IMR-90 (cell line): ENCODE measurements around the gene EPB41L4A. TPM values are rescaled to one million over a fixed set of nuclear protein-coding genes. Genes with fewer than 3 reads are reported as not detected.

Experiments
- ATAC-seq: fragments of 200-7000 bp; cut with Tn5 transposase; 2 replicates; pipeline ENCODE4 v1.9.1; 2020; ENCODE audit warnings: low read depth, mild to moderate bottlenecking, moderate library complexity
- BruUV-seq: library from RNA; stranded (reverse); fragments of 400-500 nt; replicated peaks from 2 replicates; lab custom pipeline; 2021; lab: Mats Ljungman, UMichigan
- CTCF ChIA-PET: fragments of 300-600 bp; formaldehyde crosslinking; extraction: SDS; loops from one replicate; lab custom pipeline; 2021; ENCODE audit warnings: antibody characterized with exemption; lab: Yijun Ruan, JAX
- POLR2A ChIA-PET: fragments of 300-600 bp; sonication (Branson Sonifier 250); formaldehyde crosslinking; loops from one replicate; lab custom pipeline; 2022; ENCODE audit warnings: antibody characterized with exemption; ENCODE audit not compliant: unreplicated experiment; lab: Charles Lee
- DNase-seq: peaks from one replicate; pipeline ENCODE4 v3.0.0; 2013
- H2AFZ ChIP-seq: replicated peaks from 2 replicates; pipeline ENCODE3; 2013; ENCODE audit warnings: low read length, mild to moderate bottlenecking; ENCODE audit not compliant: poor library complexity
- H2AK5ac ChIP-seq: 2 replicates; pipeline ENCODE4 v1.6.1; 2013; ENCODE audit warnings: low read depth, low read length, inconsistent platforms
- H2AK9ac ChIP-seq: replicated peaks from 2 replicates; pipeline ENCODE3; 2013; ENCODE audit warnings: mild to moderate bottlenecking, low read depth, low read length, moderate library complexity; ENCODE audit not compliant: poor library complexity
- H2BK120ac ChIP-seq: 2 replicates; pipeline ENCODE4 v1.6.1; 2013; ENCODE audit warnings: low read depth, low read length, inconsistent platforms
- H2BK15ac ChIP-seq: 3 replicates; pipeline ENCODE4 v1.6.1; 2013; ENCODE audit warnings: low read depth, low read length, inconsistent platforms
- H2BK20ac ChIP-seq: 2 replicates; pipeline ENCODE4 v1.6.1; 2013; ENCODE audit warnings: low read depth, mild to moderate bottlenecking, inconsistent platforms, low read length, moderate library complexity
- H2BK5ac ChIP-seq: 2 replicates; pipeline ENCODE4 v1.6.1; 2013; ENCODE audit warnings: mild to moderate bottlenecking, low read depth, low read length, inconsistent platforms; ENCODE audit not compliant: poor library complexity, severe bottlenecking
- H3K14ac ChIP-seq: replicated peaks from 2 replicates; pipeline ENCODE4 v1.6.1; 2013; ENCODE audit warnings: low read depth, low read length, inconsistent platforms
- H3K18ac ChIP-seq: 2 replicates; pipeline ENCODE4 v1.6.1; 2013; ENCODE audit warnings: low read depth, low read length, control low read depth
- H3K23ac ChIP-seq: 2 replicates; pipeline ENCODE4 v1.6.1; 2013; ENCODE audit warnings: low read depth, low read length, inconsistent platforms
- H3K27ac ChIP-seq: 2 replicates; pipeline ENCODE4 v1.5.1; 2013; ENCODE audit warnings: mild to moderate bottlenecking, control low read depth, low read length; ENCODE audit not compliant: insufficient read depth
- H3K27me3 ChIP-seq: 2 replicates; pipeline ENCODE4 v1.6.1; 2013; ENCODE audit warnings: low read length; ENCODE audit not compliant: control insufficient read depth, insufficient read depth
- H3K36me3 ChIP-seq: 2 replicates; pipeline ENCODE4 v1.6.1; 2013; ENCODE audit warnings: low read length, mixed read lengths; ENCODE audit not compliant: control insufficient read depth, insufficient read depth
- H3K4ac ChIP-seq: 2 replicates; pipeline ENCODE4 v1.6.1; 2013; ENCODE audit warnings: low read depth, low read length, inconsistent platforms
- H3K4me1 ChIP-seq: 2 replicates; pipeline ENCODE4 v1.6.1; 2013; ENCODE audit warnings: low read length, mixed read lengths; ENCODE audit not compliant: control insufficient read depth, insufficient read depth
- H3K4me2 ChIP-seq: 2 replicates; pipeline ENCODE4 v1.6.1; 2013; ENCODE audit warnings: low read depth, mild to moderate bottlenecking, control low read depth, low read length, moderate library complexity
- H3K4me3 ChIP-seq: 2 replicates; pipeline ENCODE4 v1.5.1; 2013; ENCODE audit warnings: low read depth, mild to moderate bottlenecking, control low read depth, low read length, moderate library complexity; ENCODE audit not compliant: insufficient read depth
- H3K56ac ChIP-seq: 2 replicates; pipeline ENCODE4 v1.6.1; 2013; ENCODE audit warnings: low read length, inconsistent platforms; ENCODE audit not compliant: insufficient read depth; ENCODE audit errors: extremely low read depth
- H3K79me1 ChIP-seq, 2 experiments: 2 replicates each; pipeline ENCODE4 v1.6.1; 2013; ENCODE audit warnings: low read length in 2 of 2, inconsistent platforms in 1 of 2, low read depth in 1 of 2
- H3K9ac ChIP-seq: 2 replicates; pipeline ENCODE4 v1.6.1; 2013; ENCODE audit warnings: low read depth, low read length, control low read depth
- H3K9me1 ChIP-seq: 2 replicates; pipeline ENCODE4 v1.6.1; 2013; ENCODE audit warnings: low read length, inconsistent platforms; ENCODE audit not compliant: insufficient read depth
- H3K9me3 ChIP-seq: 2 replicates; pipeline ENCODE4 v1.6.1; 2013; ENCODE audit warnings: low read length; ENCODE audit not compliant: control insufficient read depth, insufficient read depth
- H4K20me1 ChIP-seq: 2 replicates; pipeline ENCODE4 v1.6.1; 2013; ENCODE audit warnings: low read length, inconsistent platforms; ENCODE audit not compliant: insufficient read depth
- H4K5ac ChIP-seq: 2 replicates; pipeline ENCODE4 v1.6.1; 2013; ENCODE audit warnings: mild to moderate bottlenecking, low read depth, low read length, control low read depth
- H4K8ac ChIP-seq, 2 experiments: 2 replicates each; pipeline ENCODE4 v1.6.1; 2013; ENCODE audit warnings: low read depth in 2 of 2, low read length in 2 of 2, control low read depth in 1 of 2, inconsistent platforms in 1 of 2
- H4K91ac ChIP-seq: 2 replicates; pipeline ENCODE4 v1.6.1; 2013; ENCODE audit warnings: low read depth, low read length, inconsistent platforms; ENCODE audit not compliant: insufficient read depth
- BHLHE40 ChIP-seq: fragments of 150-350 bp; IDR thresholded peaks from 2 replicates; pipeline ENCODE4 v1.6.1; 2016; ENCODE audit warnings: mild to moderate bottlenecking, low read depth, low read length
- CEBPB ChIP-seq: IDR thresholded peaks from 2 replicates; pipeline ENCODE4 v1.6.1; 2012; ENCODE audit warnings: low read depth, low read length, improper control_type of control experiment
- CHD1 ChIP-seq: IDR thresholded peaks from 2 replicates; pipeline ENCODE4 v1.6.1; 2012; ENCODE audit warnings: low read depth, low read length, improper control_type of control experiment
- FOS ChIP-seq: fragments of 150-350 bp; IDR thresholded peaks from 2 replicates; pipeline ENCODE4 v1.6.1; 2016; ENCODE audit warnings: low read depth, low read length
- MAZ ChIP-seq: IDR thresholded peaks from 2 replicates; pipeline ENCODE4 v1.6.1; 2012; ENCODE audit warnings: low read depth, mild to moderate bottlenecking, low read length, improper control_type of control experiment, moderate library complexity, borderline replicate concordance
- NFE2L2 ChIP-seq: fragments of 150-350 bp; IDR thresholded peaks from 2 replicates; pipeline ENCODE4 v1.6.1; 2016; ENCODE audit warnings: low read depth, mild to moderate bottlenecking, low read length
- POLR2A ChIP-seq: IDR thresholded peaks from 2 replicates; pipeline ENCODE4 v1.6.1; 2012; ENCODE audit warnings: mild to moderate bottlenecking, low read depth, low read length
- RAD21 ChIP-seq: IDR thresholded peaks from 2 replicates; pipeline ENCODE4 v1.6.1; 2012; ENCODE audit warnings: low read length, improper control_type of control experiment
- RCOR1 ChIP-seq: IDR thresholded peaks from 2 replicates; pipeline ENCODE4 v1.6.1; 2012; ENCODE audit warnings: mild to moderate bottlenecking, low read length, improper control_type of control experiment; ENCODE audit not compliant: insufficient replicate concordance
- RFX5 ChIP-seq: IDR thresholded peaks from 2 replicates; pipeline ENCODE4 v1.8.0; 2012; ENCODE audit warnings: low read depth, mild to moderate bottlenecking, low read length, moderate library complexity
- WGBS, 2 experiments: methylation state at CpG; one replicate each; pipeline versions ENCODE4 v1.1.5 to v1.1.7; 2013; ENCODE audit warnings: missing lambda C conversion rate in 2 of 2; ENCODE audit not compliant: insufficient read length in 1 of 2; ENCODE audit errors: extremely low coverage in 2 of 2; 5-methylcytosine and 5-hydroxymethylcytosine counted together
- dilution Hi-C: fragments of 300-500 bp; cut with HindIII; formaldehyde crosslinking; loops from one replicate; pipeline ENCODE4 v1.14.3; 2018; ENCODE audit warnings: low sequenced_read_pairs; ENCODE audit not compliant: unreplicated experiment
- in situ Hi-C: fragments of 300-500 bp; cut with MboI; formaldehyde crosslinking; loops from 3 replicates; pipeline ENCODE4 v1.14.3; 2019; ENCODE audit warnings: low sequenced_read_pairs, inconsistent platforms, mixed read lengths
- intact Hi-C: fragments of 100-400 bp; cut with micrococcal nuclease; formaldehyde crosslinking; loops from 2 replicates; pipeline ENCODE4 v1.10.0; 2022
- polyA plus RNA-seq, 3 experiments: library from polyadenylated mRNA; depleted of rRNA; stranded (reverse); fragments of >200 nt; gene quantifications; 2 replicates each; pipeline ENCODE4 v1.2.3, GENCODE V29; 2012; ENCODE audit warnings: low replicate concordance in 1 of 3
- total RNA-seq: library from RNA; depleted of rRNA; stranded (reverse); fragments of >200 nt; gene quantifications from 2 replicates; pipeline ENCODE4 v1.2.3, GENCODE V29; 2012
- TF ChIP-seq, protein P1 (sequence below): fragments of 150-350 bp; IDR thresholded peaks from 2 replicates; pipeline ENCODE4 v1.6.1; 2017; ENCODE audit warnings: mild to moderate bottlenecking, antibody characterized with exemption, low read length, low read depth
- TF ChIP-seq, protein P2 (sequence below): fragments of 150-350 bp; IDR thresholded peaks from 2 replicates; pipeline ENCODE4 v1.6.1; 2016; ENCODE audit warnings: low read depth, mild to moderate bottlenecking, low read length, moderate library complexity, borderline replicate concordance
- TF ChIP-seq, protein P3 (sequence below): conservative IDR thresholded peaks from 2 replicates; pipeline ENCODE4 v1.5.1; 2012; ENCODE audit warnings: mild to moderate bottlenecking, low read depth, low read length, improper control_type of control experiment

The EPB41L4A gene
- total and polyA plus RNA-seq, 2 of the 4 experiments (the other 2 are of a cell fraction): under 0.01 to 0.02 TPM

DNA sequence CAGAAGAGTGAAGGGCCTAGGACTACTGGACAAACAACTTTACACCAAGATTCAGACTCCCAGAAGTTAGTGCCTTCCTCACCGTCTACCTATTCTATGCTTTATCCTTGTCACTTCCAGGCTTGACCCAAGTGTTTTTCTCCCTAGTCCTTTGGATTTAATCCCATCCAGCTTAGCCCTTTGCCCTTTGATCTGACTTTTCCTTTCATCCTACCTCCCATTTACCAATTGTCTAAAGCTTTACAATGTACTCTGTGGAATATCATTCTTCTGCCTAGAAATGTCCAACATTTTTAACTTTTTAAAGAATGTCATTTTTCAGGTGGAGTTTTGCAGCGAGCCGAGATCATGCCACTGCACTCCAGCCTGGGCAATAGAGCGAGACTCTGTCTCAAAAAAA, 292.1 kb downstream of the EPB41L4A start:
- ChIA-PET CTCF (no interaction called here), POLR2A (no interaction called here)
- no peaks in the 10 kb centered on the region for H4K20me1 ChIP-seq
- H2AK9ac ChIP-seq: no peak overlapping the region
- no peaks in the 10 kb centered on the region for H3K36me3 ChIP-seq
- no peak overlapping the region for H3K4ac ChIP-seq
- H2BK120ac ChIP-seq: no peak overlapping the region
- H3K23ac ChIP-seq: no peak overlapping the region
- in situ Hi-C loops (no loop called here), intact Hi-C loops (no loop called here), dilution Hi-C loops (no loop called here)
- WGBS, 2 experiments: 83% methylated on average over 1 of the region's 4 CpGs; no CpG with 5 or more reads in 1 of the 2 experiments
- H3K27me3 ChIP-seq: no peaks in the 10 kb centered on the region; the same call in 1 of the 2 replicates
- no peak overlapping the region for H3K56ac ChIP-seq
- H3K9me3 ChIP-seq: no peaks in the 10 kb centered on the region
- no peak overlapping the region for H3K27ac ChIP-seq
- H2BK15ac ChIP-seq: no peak overlapping the region
- no peaks in the 10 kb centered on the region; the same call in 1 of the 2 replicates for H3K4me1 ChIP-seq
- H3K9ac ChIP-seq: no peak overlapping the region
- no peak overlapping the region for H3K4me3 ChIP-seq
- ATAC-seq: no peak
- H2BK20ac ChIP-seq: no peak overlapping the region
- no peak overlapping the region for H2BK5ac ChIP-seq
- BruUV-seq: no TSS peak
- no peak overlapping the region for H4K91ac ChIP-seq
- no peak overlapping the region for H3K18ac ChIP-seq
- no peak overlapping the region for H2AFZ ChIP-seq
- H3K9me1 ChIP-seq: no peaks in the 10 kb centered on the region
- no peak overlapping the region for H4K8ac ChIP-seq
- H4K5ac ChIP-seq: no peak overlapping the region
- H3K79me1 ChIP-seq: no peaks in the 10 kb centered on the region
- H3K14ac ChIP-seq: no peak overlapping the region
- H2AK5ac ChIP-seq: no peak overlapping the region
- H3K4me2 ChIP-seq: no peak overlapping the region
- TF ChIP-seq CEBPB (no peak), RAD21 (no peak), RFX5 (no peak), POLR2A (no peak), MAZ (no peak), FOS (no peak), RCOR1 (no peak), BHLHE40 (no peak), CHD1 (no peak), NFE2L2 (no peak)
- TF ChIP-seq, protein P1, sequence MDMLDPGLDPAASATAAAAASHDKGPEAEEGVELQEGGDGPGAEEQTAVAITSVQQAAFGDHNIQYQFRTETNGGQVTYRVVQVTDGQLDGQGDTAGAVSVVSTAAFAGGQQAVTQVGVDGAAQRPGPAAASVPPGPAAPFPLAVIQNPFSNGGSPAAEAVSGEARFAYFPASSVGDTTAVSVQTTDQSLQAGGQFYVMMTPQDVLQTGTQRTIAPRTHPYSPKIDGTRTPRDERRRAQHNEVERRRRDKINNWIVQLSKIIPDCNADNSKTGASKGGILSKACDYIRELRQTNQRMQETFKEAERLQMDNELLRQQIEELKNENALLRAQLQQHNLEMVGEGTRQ: no peak
- TF ChIP-seq, protein P2, sequence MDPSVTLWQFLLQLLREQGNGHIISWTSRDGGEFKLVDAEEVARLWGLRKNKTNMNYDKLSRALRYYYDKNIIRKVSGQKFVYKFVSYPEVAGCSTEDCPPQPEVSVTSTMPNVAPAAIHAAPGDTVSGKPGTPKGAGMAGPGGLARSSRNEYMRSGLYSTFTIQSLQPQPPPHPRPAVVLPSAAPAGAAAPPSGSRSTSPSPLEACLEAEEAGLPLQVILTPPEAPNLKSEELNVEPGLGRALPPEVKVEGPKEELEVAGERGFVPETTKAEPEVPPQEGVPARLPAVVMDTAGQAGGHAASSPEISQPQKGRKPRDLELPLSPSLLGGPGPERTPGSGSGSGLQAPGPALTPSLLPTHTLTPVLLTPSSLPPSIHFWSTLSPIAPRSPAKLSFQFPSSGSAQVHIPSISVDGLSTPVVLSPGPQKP: no peak
- TF ChIP-seq, protein P3, sequence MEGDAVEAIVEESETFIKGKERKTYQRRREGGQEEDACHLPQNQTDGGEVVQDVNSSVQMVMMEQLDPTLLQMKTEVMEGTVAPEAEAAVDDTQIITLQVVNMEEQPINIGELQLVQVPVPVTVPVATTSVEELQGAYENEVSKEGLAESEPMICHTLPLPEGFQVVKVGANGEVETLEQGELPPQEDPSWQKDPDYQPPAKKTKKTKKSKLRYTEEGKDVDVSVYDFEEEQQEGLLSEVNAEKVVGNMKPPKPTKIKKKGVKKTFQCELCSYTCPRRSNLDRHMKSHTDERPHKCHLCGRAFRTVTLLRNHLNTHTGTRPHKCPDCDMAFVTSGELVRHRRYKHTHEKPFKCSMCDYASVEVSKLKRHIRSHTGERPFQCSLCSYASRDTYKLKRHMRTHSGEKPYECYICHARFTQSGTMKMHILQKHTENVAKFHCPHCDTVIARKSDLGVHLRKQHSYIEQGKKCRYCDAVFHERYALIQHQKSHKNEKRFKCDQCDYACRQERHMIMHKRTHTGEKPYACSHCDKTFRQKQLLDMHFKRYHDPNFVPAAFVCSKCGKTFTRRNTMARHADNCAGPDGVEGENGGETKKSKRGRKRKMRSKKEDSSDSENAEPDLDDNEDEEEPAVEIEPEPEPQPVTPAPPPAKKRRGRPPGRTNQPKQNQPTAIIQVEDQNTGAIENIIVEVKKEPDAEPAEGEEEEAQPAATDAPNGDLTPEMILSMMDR: no peak
- DNase-seq: no peak
